Measurements from ENCODE around the gene DZIP3. TPM values are rescaled to one million over a fixed set of nuclear protein-coding genes. Genes with fewer than 3 reads are reported as not detected.

DZIP3 gene
- total RNA-seq, 1 experiment from 2014 or later = 25.3 TPM

DNA sequence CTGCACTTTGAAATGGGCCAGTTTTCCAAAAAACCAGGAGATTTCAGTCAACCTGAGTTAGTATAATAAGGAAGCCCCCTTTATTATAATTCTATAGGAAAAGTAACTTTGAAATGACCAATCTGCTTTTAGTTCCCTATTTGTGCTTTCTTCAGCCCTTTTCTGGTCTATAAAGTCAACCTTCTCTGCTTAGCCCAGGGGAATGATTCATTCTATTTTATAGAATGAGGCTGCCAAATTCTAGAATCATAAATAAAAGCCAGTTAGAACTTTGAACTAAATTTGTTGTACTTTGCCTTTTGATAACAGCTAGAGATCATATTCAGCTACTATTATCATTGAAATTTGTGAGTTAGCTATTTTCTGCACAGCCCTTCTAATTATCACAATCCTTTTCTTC is 25.0 kb upstream of the DZIP3 start (continued):
- no peak for TF ChIP-seq NR1H2 (CRISPR knock-in tag; IDR thresholded peaks at IDR 0.05)

DNA sequence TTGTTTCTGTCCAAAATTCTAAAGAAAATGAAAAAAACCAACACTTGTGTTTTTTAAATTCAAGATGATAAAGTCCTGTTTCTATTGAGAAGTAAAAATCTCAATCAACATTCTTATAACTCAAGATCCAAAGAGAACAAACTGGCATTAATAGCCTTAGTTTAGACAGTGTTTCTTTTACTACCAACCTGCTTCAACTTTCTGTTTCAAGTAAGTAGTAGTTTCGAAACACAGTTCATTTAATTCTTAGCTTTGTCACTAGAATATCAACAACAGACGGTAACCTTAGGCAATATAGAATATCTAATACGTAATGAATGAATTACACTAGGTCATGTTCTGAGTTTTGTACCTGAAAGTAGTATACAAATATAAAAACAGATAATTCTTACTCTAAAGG is 24.0 kb upstream of the DZIP3 start:
- Mint-ChIP-seq H3K4me1 (no peaks in the 10 kb centered on the region), H3K36me3 (peaks cover 31% of the 10 kb centered on the region), H3K27me3 (ENCODE audit: low read depth) (no peaks in the 10 kb centered on the region), H3K27ac (no peak overlapping the region), H3K4me3 (no peak overlapping the region), H3K9me3 (no peaks in the 10 kb centered on the region)
- ATAC-seq (no peak), DNase-seq (ENCODE audit: low spot score) (no peak)
- POLR2A ChIA-PET = no interaction called here
- TF ChIP-seq, protein P1, sequence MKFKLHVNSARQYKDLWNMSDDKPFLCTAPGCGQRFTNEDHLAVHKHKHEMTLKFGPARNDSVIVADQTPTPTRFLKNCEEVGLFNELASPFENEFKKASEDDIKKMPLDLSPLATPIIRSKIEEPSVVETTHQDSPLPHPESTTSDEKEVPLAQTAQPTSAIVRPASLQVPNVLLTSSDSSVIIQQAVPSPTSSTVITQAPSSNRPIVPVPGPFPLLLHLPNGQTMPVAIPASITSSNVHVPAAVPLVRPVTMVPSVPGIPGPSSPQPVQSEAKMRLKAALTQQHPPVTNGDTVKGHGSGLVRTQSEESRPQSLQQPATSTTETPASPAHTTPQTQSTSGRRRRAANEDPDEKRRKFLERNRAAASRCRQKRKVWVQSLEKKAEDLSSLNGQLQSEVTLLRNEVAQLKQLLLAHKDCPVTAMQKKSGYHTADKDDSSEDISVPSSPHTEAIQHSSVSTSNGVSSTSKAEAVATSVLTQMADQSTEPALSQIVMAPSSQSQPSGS (CRISPR knock-in tag; IDR thresholded peaks at IDR 0.05; ENCODE audit: borderline replicate concordance, low read depth) = no peak
- TF ChIP-seq ZNF396 (CRISPR knock-in tag; IDR thresholded peaks at IDR 0.05; ENCODE audit: borderline replicate concordance) (no peak), SP1 (CRISPR knock-in tag; conservative IDR thresholded peaks at IDR 0.05) (no peak), JUN (CRISPR knock-in tag; IDR thresholded peaks at IDR 0.05) (no peak), ZNF219 (CRISPR knock-in tag; IDR thresholded peaks at IDR 0.05; ENCODE audit: borderline replicate concordance) (no peak)
- TF ChIP-seq, protein P2, sequence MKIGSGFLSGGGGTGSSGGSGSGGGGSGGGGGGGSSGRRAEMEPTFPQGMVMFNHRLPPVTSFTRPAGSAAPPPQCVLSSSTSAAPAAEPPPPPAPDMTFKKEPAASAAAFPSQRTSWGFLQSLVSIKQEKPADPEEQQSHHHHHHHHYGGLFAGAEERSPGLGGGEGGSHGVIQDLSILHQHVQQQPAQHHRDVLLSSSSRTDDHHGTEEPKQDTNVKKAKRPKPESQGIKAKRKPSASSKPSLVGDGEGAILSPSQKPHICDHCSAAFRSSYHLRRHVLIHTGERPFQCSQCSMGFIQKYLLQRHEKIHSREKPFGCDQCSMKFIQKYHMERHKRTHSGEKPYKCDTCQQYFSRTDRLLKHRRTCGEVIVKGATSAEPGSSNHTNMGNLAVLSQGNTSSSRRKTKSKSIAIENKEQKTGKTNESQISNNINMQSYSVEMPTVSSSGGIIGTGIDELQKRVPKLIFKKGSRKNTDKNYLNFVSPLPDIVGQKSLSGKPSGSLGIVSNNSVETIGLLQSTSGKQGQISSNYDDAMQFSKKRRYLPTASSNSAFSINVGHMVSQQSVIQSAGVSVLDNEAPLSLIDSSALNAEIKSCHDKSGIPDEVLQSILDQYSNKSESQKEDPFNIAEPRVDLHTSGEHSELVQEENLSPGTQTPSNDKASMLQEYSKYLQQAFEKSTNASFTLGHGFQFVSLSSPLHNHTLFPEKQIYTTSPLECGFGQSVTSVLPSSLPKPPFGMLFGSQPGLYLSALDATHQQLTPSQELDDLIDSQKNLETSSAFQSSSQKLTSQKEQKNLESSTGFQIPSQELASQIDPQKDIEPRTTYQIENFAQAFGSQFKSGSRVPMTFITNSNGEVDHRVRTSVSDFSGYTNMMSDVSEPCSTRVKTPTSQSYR (CRISPR knock-in tag; IDR thresholded peaks at IDR 0.05) = no peak
- CTCF ChIA-PET = interaction anchor here (1.0 kb wide), 1 partner anchor 13 kb away, joined by 4 read pairs; no protein-coding TSS in a partner anchor

DNA sequence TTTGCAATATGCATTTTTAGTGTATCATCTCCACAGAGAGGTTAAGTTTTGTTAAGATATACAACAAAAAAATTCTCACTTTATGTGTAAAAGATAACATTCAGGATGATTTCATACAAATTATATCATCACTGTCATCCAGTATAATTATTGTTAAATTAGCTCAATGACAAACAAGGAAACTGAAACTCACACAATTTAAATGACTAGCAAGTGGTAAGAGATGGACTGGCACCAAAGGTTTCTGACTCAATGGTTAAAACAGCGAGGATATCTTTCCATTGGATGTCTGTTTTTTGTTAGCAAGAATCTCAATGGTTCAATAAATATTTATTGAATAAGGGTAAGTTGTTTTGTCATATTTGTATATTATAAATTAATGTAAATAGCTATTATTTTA is 22.9 kb upstream of the DZIP3 start:
- ChIA-PET POLR2A (no interaction called here), CTCF (interaction anchor here (1.0 kb wide), 1 partner anchor 14 kb away, joined by 4 read pairs; no protein-coding TSS in a partner anchor)
- no peaks in the 10 kb centered on the region for H3K9me3 Mint-ChIP-seq
- no peaks in the 10 kb centered on the region for H3K4me1 Mint-ChIP-seq
- no peaks in the 10 kb centered on the region for H3K27me3 Mint-ChIP-seq (ENCODE audit: low read depth)
- DNase-seq (ENCODE audit: low spot score) (no peak), ATAC-seq (no peak)
- H3K4me3 Mint-ChIP-seq = no peak overlapping the region
- H3K27ac Mint-ChIP-seq = no peak overlapping the region
- peaks cover 22% of the 10 kb centered on the region for H3K36me3 Mint-ChIP-seq
- TF ChIP-seq, protein P3, sequence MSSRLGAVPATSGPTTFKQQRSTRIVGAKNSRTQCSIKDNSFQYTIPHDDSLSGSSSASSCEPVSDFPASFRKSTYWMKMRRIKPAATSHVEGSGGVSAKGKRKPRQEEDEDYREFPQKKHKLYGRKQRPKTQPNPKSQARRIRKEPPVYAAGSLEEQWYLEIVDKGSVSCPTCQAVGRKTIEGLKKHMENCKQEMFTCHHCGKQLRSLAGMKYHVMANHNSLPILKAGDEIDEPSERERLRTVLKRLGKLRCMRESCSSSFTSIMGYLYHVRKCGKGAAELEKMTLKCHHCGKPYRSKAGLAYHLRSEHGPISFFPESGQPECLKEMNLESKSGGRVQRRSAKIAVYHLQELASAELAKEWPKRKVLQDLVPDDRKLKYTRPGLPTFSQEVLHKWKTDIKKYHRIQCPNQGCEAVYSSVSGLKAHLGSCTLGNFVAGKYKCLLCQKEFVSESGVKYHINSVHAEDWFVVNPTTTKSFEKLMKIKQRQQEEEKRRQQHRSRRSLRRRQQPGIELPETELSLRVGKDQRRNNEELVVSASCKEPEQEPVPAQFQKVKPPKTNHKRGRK (CRISPR knock-in tag; IDR thresholded peaks at IDR 0.05; ENCODE audit: borderline replicate concordance) = no peak
- TF ChIP-seq ELF4 (CRISPR knock-in tag; IDR thresholded peaks at IDR 0.05; ENCODE audit: low read depth) = no peak
- TF ChIP-seq, protein P4, sequence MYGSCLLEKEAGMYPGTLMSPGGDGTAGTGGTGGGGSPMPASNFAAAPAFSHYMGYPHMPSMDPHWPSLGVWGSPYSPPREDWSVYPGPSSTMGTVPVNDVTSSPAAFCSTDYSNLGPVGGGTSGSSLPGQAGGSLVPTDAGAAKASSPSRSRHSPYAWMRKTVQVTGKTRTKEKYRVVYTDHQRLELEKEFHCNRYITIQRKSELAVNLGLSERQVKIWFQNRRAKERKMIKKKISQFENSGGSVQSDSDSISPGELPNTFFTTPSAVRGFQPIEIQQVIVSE (CRISPR knock-in tag; IDR thresholded peaks at IDR 0.05; ENCODE audit: borderline replicate concordance) = no peak
- no peak for TF ChIP-seq ZNF121 (CRISPR knock-in tag; IDR thresholded peaks at IDR 0.05)
- TF ChIP-seq ATF1 (CRISPR knock-in tag; IDR thresholded peaks at IDR 0.05) = no peak
- TF ChIP-seq JUN (CRISPR knock-in tag; IDR thresholded peaks at IDR 0.05) = no peak
- TF ChIP-seq, protein P2 (CRISPR knock-in tag; IDR thresholded peaks at IDR 0.05) = no peak
- TF ChIP-seq, protein P5, sequence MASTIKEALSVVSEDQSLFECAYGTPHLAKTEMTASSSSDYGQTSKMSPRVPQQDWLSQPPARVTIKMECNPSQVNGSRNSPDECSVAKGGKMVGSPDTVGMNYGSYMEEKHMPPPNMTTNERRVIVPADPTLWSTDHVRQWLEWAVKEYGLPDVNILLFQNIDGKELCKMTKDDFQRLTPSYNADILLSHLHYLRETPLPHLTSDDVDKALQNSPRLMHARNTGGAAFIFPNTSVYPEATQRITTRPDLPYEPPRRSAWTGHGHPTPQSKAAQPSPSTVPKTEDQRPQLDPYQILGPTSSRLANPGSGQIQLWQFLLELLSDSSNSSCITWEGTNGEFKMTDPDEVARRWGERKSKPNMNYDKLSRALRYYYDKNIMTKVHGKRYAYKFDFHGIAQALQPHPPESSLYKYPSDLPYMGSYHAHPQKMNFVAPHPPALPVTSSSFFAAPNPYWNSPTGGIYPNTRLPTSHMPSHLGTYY (CRISPR knock-in tag; IDR thresholded peaks at IDR 0.05) = no peak
- TF ChIP-seq, protein P1 (CRISPR knock-in tag; IDR thresholded peaks at IDR 0.05; ENCODE audit: borderline replicate concordance, low read depth) = no peak

Data from WTC11 (cell line).